Left cardiac atrium (tissue), 4 donors: ENCODE measurements around the gene MIX23. TPM values are rescaled to one million over a fixed set of nuclear protein-coding genes. Genes with fewer than 3 reads are reported as not detected.

Experiments
- ATAC-seq, 2 donors: fragments of 200-7000 bp; cut with Tn5 transposase; one replicate each; pipeline ENCODE4 v1.9.1; 2020; ENCODE audit warnings: mild to moderate bottlenecking in 2 of 2, moderate library complexity in 2 of 2
- DNase-seq: peaks from one replicate; pipeline ENCODE4 v3.0.0-alpha.2; 2020
- intact Hi-C, 2 donors: fragments of 100-400 bp; cut with DNase I; formaldehyde crosslinking; loops; one replicate each; pipeline versions ENCODE4 v1.14.1 to v1.15.1; 2022 to 2023
- total RNA-seq, 2 donors: library from RNA; stranded (reverse); fragmentation: NEBNext Ultra II Directional; extraction: Animal tissue kit (Norgen Biotek cat#: 25700); gene quantifications; one replicate each; pipeline ENCODE4 v1.2.1, GENCODE V29; 2021
- donor health status: DM: no; HTN: yes; CAD: no.
- donor health status: DM: no; HTN: yes; CAD: no; lungs with severe emphysema.
- donor health status: DM: yes; HTN: yes; CAD: no.
- donor health status: Dilated cardiomyopathy.

The MIX23 gene
- total RNA-seq, 2 donors from 2014 or later: 23.5 to 28.7 TPM

GRCh38 chr3:122313281-122313680, 69.8 kb downstream of the MIX23 start:
- intact Hi-C loops: no loop called here
- ATAC-seq: peak in 1 of 2 donors; percentile 67
- no peak for DNase-seq

- ATAC-seq: no peak
- intact Hi-C loops: no loop called here
- DNase-seq: no peak
These were observed 70.2 kb downstream of the MIX23 start for GRCh38 chr3:122312826-122313225.

GRCh38 chr3:122310361-122310760, 72.7 kb downstream of the MIX23 start:
- DNase-seq (no peak), ATAC-seq (no peak)
- intact Hi-C loops: no loop called here

Other genes with a start within 250 kb of the MIX23 start
- gene CASR, start 199.6 kb downstream of the MIX23 start, total RNA-seq: not detected
- 1 to 10 TPM; 3.8 to 9.3 TPM for gene CSTA, start 58.0 kb downstream of the MIX23 start, total RNA-seq
- gene FAM162A, start 951 bp upstream of the MIX23 start, total RNA-seq: 100 to 1,000 TPM; 118 to 144 TPM
- 1 to 10 TPM; 3.2 to 3.5 TPM for gene WDR5B, start 32.8 kb upstream of the MIX23 start, total RNA-seq
- gene KPNA1, start 131.7 kb upstream of the MIX23 start, total RNA-seq: 10 to 100 TPM; 44.3 to 63.4 TPM
- 10 to 100 TPM; 16.8 to 27.0 TPM for gene PARP9, start 181.1 kb upstream of the MIX23 start, total RNA-seq
- 10 to 100 TPM; 13.6 to 25.0 TPM for gene DTX3L, start 181.1 kb upstream of the MIX23 start, total RNA-seq
- 1 to 10 TPM; 1.5 to 1.6 TPM for gene PARP15, start 194.4 kb upstream of the MIX23 start, total RNA-seq